Measurements from ENCODE around the gene CALY.

The CALY gene

GRCh38 chr10:133306941-133307379 lies 29.7 kb downstream of the CALY start:
- DNase-seq (ENCODE audit: low spot score in 2 of 2) (no peak), ATAC-seq (replicated peaks; ENCODE audit: extremely low read depth, poor library complexity, severe bottlenecking) (no peak)
- Mint-ChIP-seq H3K9me3 (no peaks in the 10 kb centered on the region), H3K4me3 (peak overlapping the region; percentile 95), H3K4me1 (peaks cover 37% of the 10 kb centered on the region), H3K27ac (ENCODE audit: low read depth) (peak overlapping the region; percentile 100), H3K27me3 (no peaks in the 10 kb centered on the region), H3K36me3 (ENCODE audit: insufficient read depth) (peaks cover 29% of the 10 kb centered on the region)

DNA sequence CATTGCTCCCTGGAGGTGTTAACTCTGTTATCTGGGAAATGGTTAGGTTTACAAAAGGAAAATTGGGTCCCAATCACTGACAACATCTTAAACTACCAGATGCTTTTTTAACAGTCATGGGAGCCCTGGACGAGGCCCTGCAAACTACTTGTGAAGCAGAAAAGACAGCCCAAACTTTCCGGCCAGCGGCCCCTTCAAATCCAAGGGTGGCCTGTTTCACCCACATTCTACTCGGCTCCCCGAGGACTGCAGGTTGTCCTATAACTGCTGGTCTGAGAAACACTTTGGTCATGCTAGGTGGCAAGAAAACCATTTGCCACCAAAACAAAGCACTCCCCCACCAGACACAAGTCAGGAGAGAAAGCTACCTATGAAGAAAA lies 30.6 kb downstream of the CALY start:
- Mint-ChIP-seq H3K4me1 (peaks cover 37% of the 10 kb centered on the region), H3K27me3 (no peaks in the 10 kb centered on the region), H3K9me3 (no peaks in the 10 kb centered on the region), H3K27ac (ENCODE audit: low read depth) (no peak overlapping the region), H3K4me3 (no peak overlapping the region), H3K36me3 (ENCODE audit: insufficient read depth) (peaks cover 33% of the 10 kb centered on the region)
- no peak for ATAC-seq (replicated peaks; ENCODE audit: extremely low read depth, poor library complexity, severe bottlenecking)
- no peak for DNase-seq (ENCODE audit: low spot score in 2 of 2)

GRCh38 chr10:133303206-133303605 lies 33.5 kb downstream of the CALY start:
- Mint-ChIP-seq H3K27me3 (no peaks in the 10 kb centered on the region), H3K9me3 (no peaks in the 10 kb centered on the region), H3K36me3 (ENCODE audit: insufficient read depth) (peaks cover 43% of the 10 kb centered on the region), H3K27ac (ENCODE audit: low read depth) (no peak overlapping the region), H3K4me1 (peaks cover 41% of the 10 kb centered on the region), H3K4me3 (no peak overlapping the region)
- no peak for ATAC-seq (replicated peaks; ENCODE audit: extremely low read depth, poor library complexity, severe bottlenecking)
- no peak for DNase-seq (ENCODE audit: low spot score in 2 of 2)

GRCh38 chr10:133302230-133302629 lies 34.5 kb downstream of the CALY start:
- Mint-ChIP-seq H3K4me3 (no peak overlapping the region), H3K4me1 (peaks cover 31% of the 10 kb centered on the region), H3K27me3 (no peaks in the 10 kb centered on the region), H3K9me3 (no peaks in the 10 kb centered on the region), H3K27ac (ENCODE audit: low read depth) (no peak overlapping the region), H3K36me3 (ENCODE audit: insufficient read depth) (peaks cover 43% of the 10 kb centered on the region)
- DNase-seq (ENCODE audit: low spot score in 2 of 2) (no peak), ATAC-seq (replicated peaks; ENCODE audit: extremely low read depth, poor library complexity, severe bottlenecking) (no peak)

DNA sequence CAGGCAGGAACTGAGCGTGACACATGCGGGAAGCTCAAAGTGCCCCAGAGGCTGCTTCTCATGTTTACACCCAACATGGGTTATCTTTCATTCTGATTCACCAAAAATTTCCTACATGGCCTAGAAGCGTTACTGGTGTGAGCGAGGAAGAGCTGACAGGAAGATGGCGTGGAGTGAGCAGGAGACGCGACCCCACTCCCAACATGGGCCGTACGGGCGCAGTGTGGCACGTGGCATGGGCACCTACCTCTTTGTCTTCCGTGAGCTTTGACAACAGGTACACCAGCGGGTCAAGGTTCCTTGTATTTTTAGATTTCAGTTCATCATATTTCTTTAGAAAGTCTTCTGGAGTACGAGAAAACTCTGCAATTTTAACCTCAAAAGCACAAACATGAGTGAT lies 37.0 kb downstream of the CALY start:
- H3K27ac Mint-ChIP-seq (ENCODE audit: low read depth) = no peak overlapping the region
- H3K4me1 Mint-ChIP-seq = peaks cover 17% of the 10 kb centered on the region
- H3K36me3 Mint-ChIP-seq (ENCODE audit: insufficient read depth) = peaks cover 57% of the 10 kb centered on the region
- ATAC-seq (replicated peaks; ENCODE audit: extremely low read depth, poor library complexity, severe bottlenecking) = no peak
- H3K9me3 Mint-ChIP-seq = no peaks in the 10 kb centered on the region
- H3K4me3 Mint-ChIP-seq = no peak overlapping the region
- no peaks in the 10 kb centered on the region for H3K27me3 Mint-ChIP-seq
- DNase-seq (ENCODE audit: low spot score in 2 of 2) = no peak

GRCh38 chr10:133299224-133299623 lies 37.5 kb downstream of the CALY start:
- Mint-ChIP-seq H3K4me3 (no peak overlapping the region), H3K36me3 (ENCODE audit: insufficient read depth) (peaks cover 59% of the 10 kb centered on the region), H3K9me3 (no peaks in the 10 kb centered on the region), H3K27me3 (no peaks in the 10 kb centered on the region), H3K27ac (ENCODE audit: low read depth) (no peak overlapping the region), H3K4me1 (peaks cover 15% of the 10 kb centered on the region)
- ATAC-seq (replicated peaks; ENCODE audit: extremely low read depth, poor library complexity, severe bottlenecking) (no peak), DNase-seq (ENCODE audit: low spot score in 2 of 2) (no peak)

DNA sequence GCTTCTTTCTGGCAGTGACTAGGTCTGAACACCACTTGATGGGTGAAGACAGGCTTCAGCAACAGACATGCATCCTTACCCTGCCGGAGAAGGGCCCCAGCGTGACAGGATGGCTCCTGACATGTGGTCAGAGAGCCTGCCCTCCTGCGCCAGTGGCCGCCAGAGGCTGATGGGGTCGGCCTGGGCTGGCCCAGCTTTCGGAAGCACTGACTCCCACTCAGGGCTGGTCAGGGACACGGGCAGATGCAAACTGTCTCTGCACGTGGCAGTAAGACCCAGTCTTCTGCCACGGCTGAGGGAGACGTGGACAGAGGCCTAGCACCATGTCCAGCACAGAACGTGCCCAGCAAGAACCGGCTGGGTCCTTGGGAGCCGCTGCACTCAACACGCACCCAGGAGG lies 38.2 kb downstream of the CALY start:
- H3K9me3 Mint-ChIP-seq = no peaks in the 10 kb centered on the region
- peak overlapping the region; percentile 57 for H3K27ac Mint-ChIP-seq (ENCODE audit: low read depth)
- DNase-seq (ENCODE audit: low spot score in 2 of 2) (no peak), ATAC-seq (replicated peaks; ENCODE audit: extremely low read depth, poor library complexity, severe bottlenecking) (no peak)
- H3K27me3 Mint-ChIP-seq = no peaks in the 10 kb centered on the region
- H3K4me3 Mint-ChIP-seq = no peak overlapping the region
- H3K4me1 Mint-ChIP-seq = peaks cover 7% of the 10 kb centered on the region
- H3K36me3 Mint-ChIP-seq (ENCODE audit: insufficient read depth) = peaks cover 60% of the 10 kb centered on the region

GRCh38 chr10:133297504-133297903 lies 39.2 kb downstream of the CALY start:
- H3K36me3 Mint-ChIP-seq (ENCODE audit: insufficient read depth) = peaks cover 58% of the 10 kb centered on the region
- no peaks in the 10 kb centered on the region for H3K27me3 Mint-ChIP-seq
- peaks cover 6% of the 10 kb centered on the region for H3K4me1 Mint-ChIP-seq
- no peak overlapping the region for H3K4me3 Mint-ChIP-seq
- H3K27ac Mint-ChIP-seq (ENCODE audit: low read depth) = no peak overlapping the region
- DNase-seq (ENCODE audit: low spot score in 2 of 2) (no peak), ATAC-seq (replicated peaks; ENCODE audit: extremely low read depth, poor library complexity, severe bottlenecking) (no peak)
- H3K9me3 Mint-ChIP-seq = no peaks in the 10 kb centered on the region

GRCh38 chr10:133295426-133296320 lies 41.0 kb downstream of the CALY start:
- H3K36me3 Mint-ChIP-seq (ENCODE audit: insufficient read depth) = peaks cover 51% of the 10 kb centered on the region
- ATAC-seq (replicated peaks; ENCODE audit: extremely low read depth, poor library complexity, severe bottlenecking) (no peak), DNase-seq (ENCODE audit: low spot score in 2 of 2) (no peak)
- H3K27ac Mint-ChIP-seq (ENCODE audit: low read depth) = no peak overlapping the region
- H3K9me3 Mint-ChIP-seq = no peaks in the 10 kb centered on the region
- no peaks in the 10 kb centered on the region for H3K27me3 Mint-ChIP-seq
- H3K4me3 Mint-ChIP-seq = no peak overlapping the region
- H3K4me1 Mint-ChIP-seq = peaks cover 2% of the 10 kb centered on the region

DNA sequence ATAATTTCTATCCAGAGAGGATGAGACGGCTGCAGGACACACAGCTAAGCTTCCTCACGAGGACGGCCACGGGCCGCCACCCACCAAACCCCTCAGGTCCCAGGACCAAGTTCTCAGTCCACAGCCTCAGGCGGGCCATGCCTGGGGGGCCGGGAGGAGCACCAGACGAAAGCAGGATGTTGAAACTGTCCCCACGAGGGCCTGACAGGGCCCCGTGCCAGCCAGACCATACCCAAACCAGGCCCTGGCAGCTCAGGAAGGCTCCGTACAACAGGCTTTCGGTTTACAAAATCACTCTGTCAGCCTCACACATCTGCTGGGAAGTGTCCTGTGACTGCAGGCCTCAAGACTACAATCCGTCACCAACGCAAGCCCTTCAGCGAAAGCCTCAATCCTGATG lies 42.5 kb downstream of the CALY start:
- no peak overlapping the region for H3K4me3 Mint-ChIP-seq
- H3K36me3 Mint-ChIP-seq (ENCODE audit: insufficient read depth) = peaks cover 47% of the 10 kb centered on the region

GRCh38 chr10:133293810-133294119 lies 42.9 kb downstream of the CALY start:
- Mint-ChIP-seq H3K9me3 (no peaks in the 10 kb centered on the region), H3K27ac (ENCODE audit: low read depth) (no peak overlapping the region), H3K4me1 (no peaks in the 10 kb centered on the region), H3K4me3 (no peak overlapping the region), H3K27me3 (no peaks in the 10 kb centered on the region), H3K36me3 (ENCODE audit: insufficient read depth) (peaks cover 47% of the 10 kb centered on the region)
- ATAC-seq (replicated peaks; ENCODE audit: extremely low read depth, poor library complexity, severe bottlenecking) = no peak
- DNase-seq (ENCODE audit: low spot score in 2 of 2) = no peak

More for the DNA sequence above, 42.5 kb downstream of the CALY start:
- DNase-seq (ENCODE audit: low spot score in 2 of 2) (no peak), ATAC-seq (replicated peaks; ENCODE audit: extremely low read depth, poor library complexity, severe bottlenecking) (no peak)
- Mint-ChIP-seq H3K9me3 (no peaks in the 10 kb centered on the region), H3K4me1 (no peaks in the 10 kb centered on the region), H3K27me3 (no peaks in the 10 kb centered on the region), H3K27ac (ENCODE audit: low read depth) (no peak overlapping the region)

- DNase-seq (ENCODE audit: low spot score in 2 of 2) (no peak), ATAC-seq (replicated peaks; ENCODE audit: extremely low read depth, poor library complexity, severe bottlenecking) (no peak)
- Mint-ChIP-seq H3K36me3 (ENCODE audit: insufficient read depth) (peaks cover 44% of the 10 kb centered on the region), H3K27ac (ENCODE audit: low read depth) (no peak overlapping the region), H3K4me3 (no peak overlapping the region), H3K4me1 (no peaks in the 10 kb centered on the region), H3K27me3 (no peaks in the 10 kb centered on the region), H3K9me3 (no peaks in the 10 kb centered on the region)
These were observed 43.5 kb downstream of the CALY start for GRCh38 chr10:133292919-133293809.

- Mint-ChIP-seq H3K4me3 (no peak overlapping the region), H3K4me1 (peaks cover 6% of the 10 kb centered on the region), H3K36me3 (ENCODE audit: insufficient read depth) (peaks cover 37% of the 10 kb centered on the region), H3K27me3 (no peaks in the 10 kb centered on the region), H3K27ac (ENCODE audit: low read depth) (no peak overlapping the region), H3K9me3 (no peaks in the 10 kb centered on the region)
- no peak for ATAC-seq (replicated peaks; ENCODE audit: extremely low read depth, poor library complexity, severe bottlenecking)
- DNase-seq (ENCODE audit: low spot score in 2 of 2) = no peak
These were observed 46.9 kb downstream of the CALY start for GRCh38 chr10:133289761-133290160.
